ENCODE measurements around the gene ARHGEF38.

DNA sequence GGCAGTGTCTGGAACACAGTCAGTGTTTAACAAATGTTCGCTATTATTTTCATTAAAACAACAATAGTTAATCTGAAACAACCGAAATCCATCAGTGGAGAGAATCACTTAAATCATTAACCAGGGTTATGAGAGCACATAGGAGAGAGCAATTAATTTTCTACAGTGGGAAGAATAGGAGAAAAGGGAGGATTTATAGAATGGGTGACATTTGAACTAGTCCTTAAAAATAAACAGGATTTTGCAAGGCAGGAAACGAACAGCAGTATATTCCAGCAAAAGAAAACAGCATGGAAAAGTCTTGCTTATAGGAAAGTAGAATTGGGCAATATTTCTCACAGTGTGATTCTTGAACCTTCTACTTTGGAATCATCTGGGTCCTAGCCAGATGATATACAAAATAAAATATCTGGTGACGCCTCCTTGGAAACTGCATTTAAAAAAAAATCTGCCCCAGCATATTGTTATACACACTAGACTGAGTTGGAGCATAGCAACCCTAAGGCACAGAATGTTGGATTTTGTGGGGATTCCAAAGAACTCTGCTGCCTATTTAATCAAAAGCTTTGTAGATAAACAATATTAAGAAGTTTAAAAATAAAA, 100.0 kb downstream of the ARHGEF38 start:
- no peak for TF ChIP-seq GATA3 (IDR thresholded peaks at IDR 0.05; ENCODE audit: low read depth, low read length)
- TF ChIP-seq GATA2 (IDR thresholded peaks at IDR 0.05; ENCODE audit: low read depth, low read length) = no peak

Data from SH-SY5Y (cell line).